ENCODE measurements around the gene PDPK1. TPM values are rescaled to one million over a fixed set of nuclear protein-coding genes. Genes with fewer than 3 reads are reported as not detected.

Gene PDPK1
- total RNA-seq, 1 donor from 2014 or later: 11.8 TPM

DNA sequence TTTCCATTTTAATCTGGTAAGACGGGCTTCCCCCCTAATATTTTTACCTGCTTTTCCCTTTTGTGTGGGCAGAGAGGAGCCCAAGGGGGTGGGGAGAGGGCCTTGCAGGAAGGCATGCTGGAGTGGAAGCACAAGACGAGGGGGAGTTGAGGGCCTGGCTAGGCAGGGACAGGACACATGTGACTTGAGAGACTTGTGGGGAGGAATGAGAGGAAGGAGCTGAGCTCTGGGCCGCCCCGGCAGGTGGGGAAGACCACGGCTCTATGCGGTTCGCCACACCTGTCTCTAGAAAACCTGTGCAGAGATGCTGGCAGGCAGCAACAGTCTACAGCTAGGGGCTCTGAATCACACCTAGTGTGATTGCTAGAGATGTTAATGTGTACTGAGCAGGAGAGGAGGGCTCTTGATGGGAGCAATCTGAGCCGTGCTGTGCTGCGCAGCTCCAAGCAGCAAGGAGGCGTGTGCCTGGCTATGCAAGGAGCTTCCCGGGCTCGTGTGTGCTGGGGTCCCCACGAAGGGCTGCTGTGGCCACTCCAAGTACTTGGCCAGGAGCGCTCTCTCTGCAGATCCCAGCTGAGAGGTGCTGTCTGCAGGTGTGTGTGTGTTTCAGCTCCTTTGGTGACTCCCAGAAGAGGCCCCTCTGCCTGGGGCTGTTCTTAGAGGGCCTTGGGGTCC lies 50.2 kb downstream of the PDPK1 start:
- TF ChIP-seq, protein P1, sequence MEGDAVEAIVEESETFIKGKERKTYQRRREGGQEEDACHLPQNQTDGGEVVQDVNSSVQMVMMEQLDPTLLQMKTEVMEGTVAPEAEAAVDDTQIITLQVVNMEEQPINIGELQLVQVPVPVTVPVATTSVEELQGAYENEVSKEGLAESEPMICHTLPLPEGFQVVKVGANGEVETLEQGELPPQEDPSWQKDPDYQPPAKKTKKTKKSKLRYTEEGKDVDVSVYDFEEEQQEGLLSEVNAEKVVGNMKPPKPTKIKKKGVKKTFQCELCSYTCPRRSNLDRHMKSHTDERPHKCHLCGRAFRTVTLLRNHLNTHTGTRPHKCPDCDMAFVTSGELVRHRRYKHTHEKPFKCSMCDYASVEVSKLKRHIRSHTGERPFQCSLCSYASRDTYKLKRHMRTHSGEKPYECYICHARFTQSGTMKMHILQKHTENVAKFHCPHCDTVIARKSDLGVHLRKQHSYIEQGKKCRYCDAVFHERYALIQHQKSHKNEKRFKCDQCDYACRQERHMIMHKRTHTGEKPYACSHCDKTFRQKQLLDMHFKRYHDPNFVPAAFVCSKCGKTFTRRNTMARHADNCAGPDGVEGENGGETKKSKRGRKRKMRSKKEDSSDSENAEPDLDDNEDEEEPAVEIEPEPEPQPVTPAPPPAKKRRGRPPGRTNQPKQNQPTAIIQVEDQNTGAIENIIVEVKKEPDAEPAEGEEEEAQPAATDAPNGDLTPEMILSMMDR (IDR thresholded peaks at IDR 0.05; ENCODE audit: insufficient read depth, low read length, severe bottlenecking): no peak
- H3K27me3 ChIP-seq (ENCODE audit: control insufficient read depth, insufficient read depth, low read length): no peaks in the 10 kb centered on the region
- FAIRE-seq: peak; percentile 70
- DNase-seq (ENCODE audit: low read depth): no peak
- H3K36me3 ChIP-seq (ENCODE audit: control insufficient read depth, insufficient read depth, low read length): peaks cover 27% of the 10 kb centered on the region
- H3K4me3 ChIP-seq (ENCODE audit: low read depth, low read length): no peak overlapping the region

DNA sequence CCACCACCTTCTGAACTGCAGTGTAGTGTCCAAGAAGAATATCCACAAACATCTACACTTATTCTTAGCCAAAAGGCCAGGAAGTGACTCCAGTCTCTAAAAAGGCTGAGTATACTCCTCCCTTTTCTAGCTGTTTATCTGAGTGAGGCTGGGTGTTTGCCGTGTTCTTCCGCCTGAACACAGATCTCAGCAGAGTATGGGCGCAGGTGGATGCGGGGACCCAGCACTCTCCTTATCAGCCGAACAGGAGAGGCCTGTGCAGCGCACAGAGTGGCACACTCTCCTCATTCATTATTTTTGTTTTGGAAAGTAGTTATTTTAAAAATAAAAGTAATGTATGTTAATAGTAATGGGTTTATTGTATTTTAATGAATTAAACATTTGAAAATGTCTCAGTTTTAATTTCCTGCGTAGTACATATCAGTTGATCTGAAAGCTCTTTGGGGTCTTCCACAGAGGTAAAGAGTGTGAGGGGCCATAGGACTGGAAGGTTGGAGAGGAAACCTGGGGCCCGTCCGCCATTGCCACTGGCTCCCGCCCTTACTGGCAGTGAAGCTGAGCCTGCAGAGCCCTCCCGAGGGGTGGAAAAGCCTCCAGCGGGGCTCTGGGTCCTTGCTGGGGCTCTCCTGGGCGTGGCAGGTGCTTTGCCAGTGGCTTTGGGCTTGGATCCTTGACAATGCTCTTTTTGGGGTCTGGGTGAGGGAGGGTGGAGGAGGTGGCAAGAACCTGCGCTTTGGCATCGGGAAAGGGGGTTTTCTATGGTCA lies 53.8 kb downstream of the PDPK1 start:
- Histone ChIP-seq H3K27me3 (ENCODE audit: control insufficient read depth, insufficient read depth, low read length) (no peaks in the 10 kb centered on the region), H3K36me3 (ENCODE audit: control insufficient read depth, insufficient read depth, low read length) (peaks cover 17% of the 10 kb centered on the region), H3K4me3 (ENCODE audit: low read depth, low read length) (no peak overlapping the region)
- DNase-seq (ENCODE audit: low read depth): no peak
- TF ChIP-seq, protein P1 (IDR thresholded peaks at IDR 0.05; ENCODE audit: insufficient read depth, low read length, severe bottlenecking): no peak
- FAIRE-seq: no peak

DNA sequence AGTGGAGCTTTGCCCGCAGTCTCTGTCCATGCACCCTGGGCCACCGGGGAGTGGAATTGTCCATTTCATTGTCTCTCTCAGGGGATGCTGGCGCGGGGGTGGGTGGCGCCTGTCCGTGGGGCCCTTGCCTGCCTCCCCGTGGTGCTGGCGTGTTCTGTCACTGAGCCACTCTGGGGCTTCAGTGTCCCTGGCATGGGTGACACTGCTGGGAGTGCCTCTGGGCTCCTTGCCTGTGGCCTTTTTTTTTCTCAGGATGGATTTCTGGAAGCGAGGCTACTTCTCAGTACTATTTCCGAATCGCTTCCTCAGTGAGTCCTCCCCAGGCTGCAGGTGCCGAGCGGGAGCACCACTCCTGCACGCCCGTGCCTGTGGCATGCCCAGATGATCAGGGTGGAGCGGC lies 55.0 kb downstream of the PDPK1 start:
- no peak for DNase-seq (ENCODE audit: low read depth)
- Histone ChIP-seq H3K27me3 (ENCODE audit: control insufficient read depth, insufficient read depth, low read length) (no peaks in the 10 kb centered on the region), H3K4me3 (ENCODE audit: low read depth, low read length) (no peak overlapping the region), H3K36me3 (ENCODE audit: control insufficient read depth, insufficient read depth, low read length) (peaks cover 23% of the 10 kb centered on the region)
- TF ChIP-seq, protein P1 (IDR thresholded peaks at IDR 0.05; ENCODE audit: insufficient read depth, low read length, severe bottlenecking): no peak
- no peak for FAIRE-seq

DNA sequence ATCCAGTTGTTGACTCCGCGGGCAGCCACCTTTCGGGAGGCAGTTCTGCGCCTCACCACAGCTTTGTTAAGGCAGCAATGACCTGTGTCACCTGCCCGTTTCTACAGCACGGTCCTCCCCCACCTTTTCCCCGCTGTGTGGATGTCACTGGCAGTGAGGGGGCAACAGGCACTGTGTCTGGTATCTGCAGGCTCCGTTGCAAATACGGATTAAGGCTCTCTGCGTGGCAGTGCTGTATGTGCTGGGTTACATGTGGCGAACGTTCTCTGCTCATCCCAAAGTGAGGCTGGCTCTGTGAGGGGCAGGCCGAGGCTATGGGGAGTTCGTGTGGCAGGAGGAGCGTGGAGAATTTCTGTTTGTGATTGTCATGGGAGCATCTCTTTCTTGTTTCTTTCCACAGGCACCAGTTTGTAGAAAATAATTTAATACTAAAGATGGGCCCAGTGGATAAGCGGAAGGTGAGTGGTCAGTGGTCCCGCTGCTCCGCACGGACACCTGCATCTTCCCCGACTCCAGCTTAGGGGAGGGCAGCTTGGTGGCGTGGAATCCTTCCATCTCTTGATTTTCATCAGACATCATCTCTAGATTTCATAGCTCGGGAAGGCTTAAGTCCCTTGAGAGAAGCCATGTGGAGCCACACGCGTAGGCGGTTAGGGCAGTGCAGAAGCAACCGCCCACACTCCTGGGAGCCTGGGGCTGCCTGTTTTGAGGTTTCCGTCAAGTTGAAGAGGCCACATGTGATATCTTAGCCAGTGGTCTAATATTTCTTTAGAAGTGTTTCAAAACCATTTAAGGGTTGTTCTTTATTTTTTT lies 57.8 kb downstream of the PDPK1 start:
- FAIRE-seq: no peak
- TF ChIP-seq, protein P1 (IDR thresholded peaks at IDR 0.05; ENCODE audit: insufficient read depth, low read length, severe bottlenecking): no peak
- Histone ChIP-seq H3K27me3 (ENCODE audit: control insufficient read depth, insufficient read depth, low read length) (no peaks in the 10 kb centered on the region), H3K4me3 (ENCODE audit: low read depth, low read length) (no peak overlapping the region), H3K36me3 (ENCODE audit: control insufficient read depth, insufficient read depth, low read length) (peaks cover 23% of the 10 kb centered on the region)
- no peak for DNase-seq (ENCODE audit: low read depth)

DNA sequence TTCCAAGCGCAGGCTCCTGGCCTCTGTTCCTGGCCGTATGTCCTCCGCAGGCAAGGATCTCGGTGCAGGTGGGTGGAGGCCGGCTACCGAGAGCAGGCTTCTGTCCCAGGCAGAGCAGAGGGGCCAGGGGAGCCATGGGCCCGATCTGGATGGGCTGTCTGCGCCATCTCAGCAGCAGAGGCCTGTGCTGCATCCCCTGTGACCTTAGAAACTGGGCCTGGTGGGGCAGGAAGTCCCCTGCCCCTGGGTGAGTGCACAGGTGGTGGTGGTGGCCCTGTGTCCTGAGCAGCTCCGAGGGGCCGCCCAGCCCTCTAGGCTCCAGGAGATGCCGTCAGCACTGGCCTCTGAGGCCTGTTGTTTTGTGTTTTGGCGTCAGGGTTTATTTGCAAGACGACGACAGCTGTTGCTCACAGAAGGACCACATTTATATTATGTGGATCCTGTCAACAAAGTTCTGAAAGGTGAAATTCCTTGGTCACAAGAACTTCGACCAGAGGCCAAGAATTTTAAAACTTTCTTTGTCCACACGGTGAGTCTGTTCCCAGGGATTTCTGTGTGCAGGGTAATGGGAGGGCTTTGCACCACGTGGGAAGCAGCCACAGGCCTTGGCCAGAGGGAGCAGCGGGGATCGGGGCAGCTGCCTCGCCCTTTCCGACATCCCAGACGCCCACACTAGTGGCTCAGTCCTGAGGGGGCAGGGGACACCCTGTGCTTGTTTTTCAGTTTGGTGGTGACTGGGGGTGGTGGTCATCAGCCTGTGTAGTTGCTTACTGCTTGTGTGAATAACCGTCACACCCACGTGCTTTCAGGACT lies 59.1 kb downstream of the PDPK1 start:
- TF ChIP-seq, protein P1 (IDR thresholded peaks at IDR 0.05; ENCODE audit: insufficient read depth, low read length, severe bottlenecking): no peak
- Histone ChIP-seq H3K36me3 (ENCODE audit: control insufficient read depth, insufficient read depth, low read length) (peaks cover 23% of the 10 kb centered on the region), H3K4me3 (ENCODE audit: low read depth, low read length) (no peak overlapping the region), H3K27me3 (ENCODE audit: control insufficient read depth, insufficient read depth, low read length) (no peaks in the 10 kb centered on the region)
- no peak for FAIRE-seq
- no peak for DNase-seq (ENCODE audit: low read depth)
